HEK293 (cell line): ENCODE measurements around the gene MED25.

Source experiments
- CTCF ChIA-PET: fragments of 350-600 bp; formaldehyde crosslinking; extraction: SDS; loops from one replicate; lab custom pipeline; 2021; ENCODE audit warnings: antibody characterized with exemption; lab: Yijun Ruan, JAX
- POLR2A ChIA-PET: fragments of 300-600 bp; formaldehyde crosslinking; extraction: SDS; loops from one replicate; lab custom pipeline; 2020; ENCODE audit warnings: antibody characterized with exemption, inconsistent platforms; lab: Yijun Ruan, JAX
- H3K27ac ChIP-seq: fragments of 200-500 bp; sonication (Bioruptor generic); 2 replicates; pipeline ENCODE4 v1.5.1; 2014; ENCODE audit warnings: low read depth, low read length, control low read depth, inconsistent platforms; ENCODE audit errors: extremely low read depth
- H3K36me3 ChIP-seq, 2 experiments: fragments of 200-500 bp in 1 of 2; sonication (Bioruptor generic) in 1 of 2; 1 replicate in 1 of 2; 2 replicates in 1 of 2; pipeline ENCODE4 v1.5.1; 2014 to 2017; ENCODE audit warnings: inconsistent platforms in 2 of 2, low read length in 2 of 2; ENCODE audit not compliant: control insufficient read depth in 2 of 2, insufficient read depth in 1 of 2
- H3K4me1 ChIP-seq: fragments of 200-500 bp; sonication (Bioruptor generic); 2 replicates; pipeline ENCODE4 v1.5.1; 2014; ENCODE audit warnings: mild to moderate bottlenecking, low read length, inconsistent platforms; ENCODE audit not compliant: control insufficient read depth, insufficient read depth
- H3K4me3 ChIP-seq: 2 replicates; pipeline ENCODE4 v1.5.1; 2011; ENCODE audit warnings: low read depth, mild to moderate bottlenecking, control low read depth, low read length, moderate library complexity
- H3K9me3 ChIP-seq: fragments of 200-500 bp; sonication (Bioruptor generic); 2 replicates; pipeline ENCODE4 v1.5.1; 2014; ENCODE audit warnings: low read depth, low read length, inconsistent platforms; ENCODE audit not compliant: control insufficient read depth, insufficient read depth
- BCL11A ChIP-seq: fragments of 450-650 bp; formaldehyde crosslinking; IDR thresholded peaks from 2 replicates; pipeline ENCODE4 v1.5.1; 2016; ENCODE audit warnings: low read depth, missing biosample characterization, missing genetic modification characterization
- EGR2 ChIP-seq: fragments of 450-650 bp; formaldehyde crosslinking; IDR thresholded peaks from 2 replicates; pipeline ENCODE4 v1.5.1; 2016; ENCODE audit warnings: low read depth, missing biosample characterization, missing genetic modification characterization
- GLI2 ChIP-seq: fragments of 450-650 bp; formaldehyde crosslinking; IDR thresholded peaks from 2 replicates; pipeline ENCODE4; 2017; ENCODE audit warnings: missing biosample characterization, missing genetic modification characterization, low read depth, borderline replicate concordance
- GLIS1 ChIP-seq: fragments of 450-650 bp; formaldehyde crosslinking; IDR thresholded peaks from 2 replicates; pipeline ENCODE4 v1.5.1; 2016; ENCODE audit warnings: missing biosample characterization, missing genetic modification characterization
- KLF8 ChIP-seq: fragments of 450-650 bp; formaldehyde crosslinking; IDR thresholded peaks from 2 replicates; pipeline ENCODE4 v1.5.1; 2016; ENCODE audit warnings: missing biosample characterization, missing genetic modification characterization
- ZBTB7A ChIP-seq: fragments of 450-650 bp; formaldehyde crosslinking; IDR thresholded peaks from 2 replicates; pipeline ENCODE4 v1.5.1; 2016; ENCODE audit warnings: low read depth, missing biosample characterization, missing genetic modification characterization
- ZNF133 ChIP-seq: fragments of 450-650 bp; formaldehyde crosslinking; IDR thresholded peaks from 2 replicates; pipeline ENCODE4 v1.5.1; 2016; ENCODE audit warnings: missing biosample characterization, missing genetic modification characterization
- ZNF174 ChIP-seq: fragments of 450-650 bp; formaldehyde crosslinking; IDR thresholded peaks from 2 replicates; pipeline ENCODE4 v1.5.0; 2017; ENCODE audit warnings: missing biosample characterization, mild to moderate bottlenecking, missing genetic modification characterization
- ZNF19 ChIP-seq: fragments of 450-650 bp; formaldehyde crosslinking; IDR thresholded peaks from 2 replicates; pipeline ENCODE4; 2016; ENCODE audit warnings: missing biosample characterization, missing genetic modification characterization, low read depth
- ZNF248 ChIP-seq: fragments of 450-650 bp; formaldehyde crosslinking; IDR thresholded peaks from 2 replicates; pipeline ENCODE4 v1.5.1; 2017; ENCODE audit warnings: missing biosample characterization, missing genetic modification characterization
- ZNF623 ChIP-seq: fragments of 450-650 bp; formaldehyde crosslinking; IDR thresholded peaks from 2 replicates; pipeline ENCODE4 v1.5.1; 2016; ENCODE audit warnings: missing biosample characterization, missing genetic modification characterization
- ZNF654 ChIP-seq: fragments of 450-650 bp; formaldehyde crosslinking; IDR thresholded peaks from 2 replicates; pipeline ENCODE4 v1.5.1; 2016; ENCODE audit warnings: low read depth, missing biosample characterization, missing genetic modification characterization
- ZNF701 ChIP-seq: fragments of 450-650 bp; formaldehyde crosslinking; IDR thresholded peaks from 2 replicates; pipeline ENCODE4 v1.5.1; 2016; ENCODE audit warnings: missing biosample characterization, missing genetic modification characterization
- TF ChIP-seq, protein P1 (sequence below): fragments of 450-650 bp; formaldehyde crosslinking; IDR thresholded peaks from 2 replicates; pipeline ENCODE4 v1.5.1; 2016; ENCODE audit warnings: missing biosample characterization, missing genetic modification characterization
- TF ChIP-seq, protein P2 (sequence below): fragments of 450-650 bp; formaldehyde crosslinking; IDR thresholded peaks from 2 replicates; pipeline ENCODE4 v1.5.1; 2016; ENCODE audit warnings: missing biosample characterization, missing genetic modification characterization
- TF ChIP-seq, protein P3 (sequence below): fragments of 450-650 bp; formaldehyde crosslinking; IDR thresholded peaks from 2 replicates; pipeline ENCODE4 v1.5.1; 2017; ENCODE audit warnings: missing biosample characterization, missing genetic modification characterization
- TF ChIP-seq, protein P4 (sequence below): fragments of 450-650 bp; formaldehyde crosslinking; IDR thresholded peaks from 2 replicates; pipeline ENCODE4 v1.5.1; 2016; ENCODE audit warnings: missing biosample characterization, missing genetic modification characterization, borderline replicate concordance
- TF ChIP-seq, protein P5 (sequence below): fragments of 450-650 bp; formaldehyde crosslinking; IDR thresholded peaks from 2 replicates; pipeline ENCODE4 v1.5.1; 2016; ENCODE audit warnings: missing biosample characterization, missing genetic modification characterization
- TF ChIP-seq, protein P6 (sequence below): fragments of 450-650 bp; formaldehyde crosslinking; IDR thresholded peaks from 2 replicates; pipeline ENCODE4 v1.5.1; 2016; ENCODE audit warnings: missing biosample characterization, missing genetic modification characterization

Gene MED25

DNA sequence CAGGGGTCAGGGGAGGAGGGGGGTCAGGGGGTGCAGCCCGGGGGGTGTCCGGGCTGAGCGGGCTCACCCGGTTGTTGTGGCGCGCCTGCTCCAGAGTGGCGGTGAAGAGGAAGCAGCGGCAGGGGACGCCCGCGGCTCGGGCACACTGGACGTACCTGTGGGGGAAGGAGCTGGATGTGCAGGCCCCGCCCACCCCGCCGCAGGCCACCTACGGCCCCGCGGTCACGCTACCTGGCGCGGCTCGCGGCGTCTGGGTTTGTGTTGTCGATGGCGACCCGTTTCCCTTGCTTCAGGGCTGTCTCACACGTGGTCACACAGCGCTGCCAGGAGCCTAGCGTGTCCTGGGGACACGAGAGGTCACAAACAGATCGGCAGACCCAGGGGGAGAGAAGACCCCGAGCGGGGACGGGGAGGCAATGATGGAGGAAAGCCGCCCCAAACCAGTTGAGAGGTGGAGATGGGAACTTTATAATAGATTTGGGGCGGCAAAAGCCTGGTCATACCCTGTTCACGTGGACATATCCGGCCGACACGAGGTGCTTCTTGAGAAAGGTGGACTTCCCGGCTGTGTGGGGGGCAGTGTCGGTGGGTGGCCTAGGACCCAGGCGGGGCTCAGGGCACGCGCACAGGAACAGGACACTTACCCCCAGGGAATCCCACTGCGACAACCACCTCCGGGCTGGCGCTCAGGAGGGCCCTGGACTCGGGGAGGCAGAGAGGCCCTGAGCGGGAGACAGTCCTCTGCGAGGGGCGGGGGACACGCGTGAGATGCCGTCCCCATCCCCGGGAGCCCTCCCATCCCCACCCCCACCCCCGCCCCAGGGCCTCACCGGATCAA lies 43.7 kb downstream of the MED25 start:
- Histone ChIP-seq H3K36me3 (peaks cover 21 to 78% of the 10 kb centered on the region in 2 experiments), H3K4me3 (no peak overlapping the region), H3K27ac (no peak overlapping the region), H3K9me3 (no peaks in the 10 kb centered on the region), H3K4me1 (peaks cover 23% of the 10 kb centered on the region)
- TF ChIP-seq ZNF701: no peak
- TF ChIP-seq ZNF19: no peak
- peak; percentile 11; the same call in 1 of the 2 replicates for TF ChIP-seq KLF8 (tag by site-specific recombination)
- peak; percentile 29; the same call in 1 of the 2 replicates for TF ChIP-seq GLIS1 (tag by site-specific recombination)
- POLR2A ChIA-PET: interaction anchor here (0.6 to 8.2 kb wide), 5 partner anchors 10 to 137 kb away, joined by 3 to 128 read pairs (median 4); partner anchors contain the start of genes AKT1S1, PTOV1 and TBC1D17
- CTCF ChIA-PET: no interaction called here

DNA sequence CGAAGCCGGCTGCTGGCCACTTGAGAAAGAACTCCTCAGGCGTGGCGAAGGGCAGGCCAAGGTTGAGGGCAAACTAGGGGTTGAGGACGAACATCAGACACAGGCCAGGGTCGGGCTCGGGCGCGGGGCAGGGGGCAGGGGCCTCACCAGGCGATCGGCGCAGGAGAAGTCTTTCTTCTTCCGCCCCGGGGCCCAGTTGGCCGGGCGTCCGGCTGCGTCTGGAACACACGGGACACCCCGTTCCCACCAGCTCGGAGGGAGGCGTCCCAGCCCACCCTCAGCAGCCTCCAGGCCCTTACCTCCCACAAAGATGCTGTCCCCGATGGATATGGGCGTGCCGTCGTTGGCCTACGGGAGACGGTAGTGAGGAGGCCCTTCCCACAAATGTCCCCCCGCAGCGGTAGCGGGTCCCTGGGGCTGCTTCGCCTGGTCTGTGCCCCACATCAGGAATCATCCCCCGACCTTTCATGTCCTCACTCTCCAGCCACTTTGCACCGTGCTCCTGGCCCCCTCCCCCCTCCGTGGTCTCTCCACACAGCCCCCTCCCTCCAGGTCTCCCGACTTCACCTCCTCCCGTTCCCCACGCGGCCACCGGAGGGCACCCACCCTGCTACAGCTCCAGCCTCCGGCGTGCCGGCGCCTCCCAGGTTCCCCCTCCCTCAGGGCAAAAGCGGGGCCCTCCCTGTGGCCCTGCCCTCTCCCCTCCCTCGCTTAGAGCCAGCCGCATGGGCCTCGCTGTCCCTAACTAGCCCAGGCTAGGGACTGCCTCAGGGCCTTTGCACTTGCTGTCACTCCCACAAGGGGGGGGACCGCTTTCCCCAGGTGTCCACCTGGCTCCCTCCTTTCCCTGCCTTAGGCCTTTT lies 44.5 kb downstream of the MED25 start:
- H3K4me1 ChIP-seq: peaks cover 23% of the 10 kb centered on the region
- H3K4me3 ChIP-seq: no peak overlapping the region
- no peaks in the 10 kb centered on the region for H3K9me3 ChIP-seq
- H3K27ac ChIP-seq: peak overlapping the region; percentile 44
- POLR2A ChIA-PET: interaction anchor here (1.3 to 8.2 kb wide), 3 partner anchors 11 to 15 kb away, joined by 4 to 128 read pairs (median 5); partner anchors contain the start of genes AKT1S1, PTOV1 and TBC1D17
- CTCF ChIA-PET: interaction anchor here (0.6 to 1.5 kb wide), 5 partner anchors 10 to 122 kb away, joined by 3 to 4 read pairs (median 4); no protein-coding TSS in a partner anchor
- peaks cover 21 to 69% of the 10 kb centered on the region in 2 experiments for H3K36me3 ChIP-seq
- TF ChIP-seq ZNF654 (tag by site-specific recombination) (no peak), ZNF133 (no peak), ZNF248 (tag by site-specific recombination) (no peak), ZBTB7A (tag by site-specific recombination) (no peak), EGR2 (tag by site-specific recombination) (no peak), ZNF174 (tag by site-specific recombination) (no peak), ZNF623 (tag by site-specific recombination) (peak; percentile 100), GLI2 (tag by site-specific recombination) (no peak), BCL11A (tag by site-specific recombination) (no peak)
- TF ChIP-seq, protein P1, sequence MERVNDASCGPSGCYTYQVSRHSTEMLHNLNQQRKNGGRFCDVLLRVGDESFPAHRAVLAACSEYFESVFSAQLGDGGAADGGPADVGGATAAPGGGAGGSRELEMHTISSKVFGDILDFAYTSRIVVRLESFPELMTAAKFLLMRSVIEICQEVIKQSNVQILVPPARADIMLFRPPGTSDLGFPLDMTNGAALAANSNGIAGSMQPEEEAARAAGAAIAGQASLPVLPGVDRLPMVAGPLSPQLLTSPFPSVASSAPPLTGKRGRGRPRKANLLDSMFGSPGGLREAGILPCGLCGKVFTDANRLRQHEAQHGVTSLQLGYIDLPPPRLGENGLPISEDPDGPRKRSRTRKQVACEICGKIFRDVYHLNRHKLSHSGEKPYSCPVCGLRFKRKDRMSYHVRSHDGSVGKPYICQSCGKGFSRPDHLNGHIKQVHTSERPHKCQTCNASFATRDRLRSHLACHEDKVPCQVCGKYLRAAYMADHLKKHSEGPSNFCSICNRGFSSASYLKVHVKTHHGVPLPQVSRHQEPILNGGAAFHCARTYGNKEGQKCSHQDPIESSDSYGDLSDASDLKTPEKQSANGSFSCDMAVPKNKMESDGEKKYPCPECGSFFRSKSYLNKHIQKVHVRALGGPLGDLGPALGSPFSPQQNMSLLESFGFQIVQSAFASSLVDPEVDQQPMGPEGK: peak; percentile 81
- TF ChIP-seq, protein P2, sequence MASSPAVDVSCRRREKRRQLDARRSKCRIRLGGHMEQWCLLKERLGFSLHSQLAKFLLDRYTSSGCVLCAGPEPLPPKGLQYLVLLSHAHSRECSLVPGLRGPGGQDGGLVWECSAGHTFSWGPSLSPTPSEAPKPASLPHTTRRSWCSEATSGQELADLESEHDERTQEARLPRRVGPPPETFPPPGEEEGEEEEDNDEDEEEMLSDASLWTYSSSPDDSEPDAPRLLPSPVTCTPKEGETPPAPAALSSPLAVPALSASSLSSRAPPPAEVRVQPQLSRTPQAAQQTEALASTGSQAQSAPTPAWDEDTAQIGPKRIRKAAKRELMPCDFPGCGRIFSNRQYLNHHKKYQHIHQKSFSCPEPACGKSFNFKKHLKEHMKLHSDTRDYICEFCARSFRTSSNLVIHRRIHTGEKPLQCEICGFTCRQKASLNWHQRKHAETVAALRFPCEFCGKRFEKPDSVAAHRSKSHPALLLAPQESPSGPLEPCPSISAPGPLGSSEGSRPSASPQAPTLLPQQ (tag by site-specific recombination): peak; percentile 92
- TF ChIP-seq, protein P3, sequence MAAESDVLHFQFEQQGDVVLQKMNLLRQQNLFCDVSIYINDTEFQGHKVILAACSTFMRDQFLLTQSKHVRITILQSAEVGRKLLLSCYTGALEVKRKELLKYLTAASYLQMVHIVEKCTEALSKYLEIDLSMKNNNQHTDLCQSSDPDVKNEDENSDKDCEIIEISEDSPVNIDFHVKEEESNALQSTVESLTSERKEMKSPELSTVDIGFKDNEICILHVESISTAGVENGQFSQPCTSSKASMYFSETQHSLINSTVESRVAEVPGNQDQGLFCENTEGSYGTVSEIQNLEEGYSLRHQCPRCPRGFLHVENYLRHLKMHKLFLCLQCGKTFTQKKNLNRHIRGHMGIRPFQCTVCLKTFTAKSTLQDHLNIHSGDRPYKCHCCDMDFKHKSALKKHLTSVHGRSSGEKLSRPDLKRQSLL (tag by site-specific recombination): 0 out of 2 replicates have a peak, but pooled peaks have one; percentile 5
- TF ChIP-seq, protein P4, sequence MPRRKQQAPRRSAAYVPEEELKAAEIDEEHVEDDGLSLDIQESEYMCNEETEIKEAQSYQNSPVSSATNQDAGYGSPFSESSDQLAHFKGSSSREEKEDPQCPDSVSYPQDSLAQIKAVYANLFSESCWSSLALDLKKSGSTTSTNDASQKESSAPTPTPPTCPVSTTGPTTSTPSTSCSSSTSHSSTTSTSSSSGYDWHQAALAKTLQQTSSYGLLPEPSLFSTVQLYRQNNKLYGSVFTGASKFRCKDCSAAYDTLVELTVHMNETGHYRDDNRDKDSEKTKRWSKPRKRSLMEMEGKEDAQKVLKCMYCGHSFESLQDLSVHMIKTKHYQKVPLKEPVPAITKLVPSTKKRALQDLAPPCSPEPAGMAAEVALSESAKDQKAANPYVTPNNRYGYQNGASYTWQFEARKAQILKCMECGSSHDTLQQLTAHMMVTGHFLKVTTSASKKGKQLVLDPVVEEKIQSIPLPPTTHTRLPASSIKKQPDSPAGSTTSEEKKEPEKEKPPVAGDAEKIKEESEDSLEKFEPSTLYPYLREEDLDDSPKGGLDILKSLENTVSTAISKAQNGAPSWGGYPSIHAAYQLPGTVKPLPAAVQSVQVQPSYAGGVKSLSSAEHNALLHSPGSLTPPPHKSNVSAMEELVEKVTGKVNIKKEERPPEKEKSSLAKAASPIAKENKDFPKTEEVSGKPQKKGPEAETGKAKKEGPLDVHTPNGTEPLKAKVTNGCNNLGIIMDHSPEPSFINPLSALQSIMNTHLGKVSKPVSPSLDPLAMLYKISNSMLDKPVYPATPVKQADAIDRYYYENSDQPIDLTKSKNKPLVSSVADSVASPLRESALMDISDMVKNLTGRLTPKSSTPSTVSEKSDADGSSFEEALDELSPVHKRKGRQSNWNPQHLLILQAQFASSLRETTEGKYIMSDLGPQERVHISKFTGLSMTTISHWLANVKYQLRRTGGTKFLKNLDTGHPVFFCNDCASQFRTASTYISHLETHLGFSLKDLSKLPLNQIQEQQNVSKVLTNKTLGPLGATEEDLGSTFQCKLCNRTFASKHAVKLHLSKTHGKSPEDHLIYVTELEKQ (tag by site-specific recombination): no peak; the same call in 1 of the 2 replicates
- TF ChIP-seq, protein P5, sequence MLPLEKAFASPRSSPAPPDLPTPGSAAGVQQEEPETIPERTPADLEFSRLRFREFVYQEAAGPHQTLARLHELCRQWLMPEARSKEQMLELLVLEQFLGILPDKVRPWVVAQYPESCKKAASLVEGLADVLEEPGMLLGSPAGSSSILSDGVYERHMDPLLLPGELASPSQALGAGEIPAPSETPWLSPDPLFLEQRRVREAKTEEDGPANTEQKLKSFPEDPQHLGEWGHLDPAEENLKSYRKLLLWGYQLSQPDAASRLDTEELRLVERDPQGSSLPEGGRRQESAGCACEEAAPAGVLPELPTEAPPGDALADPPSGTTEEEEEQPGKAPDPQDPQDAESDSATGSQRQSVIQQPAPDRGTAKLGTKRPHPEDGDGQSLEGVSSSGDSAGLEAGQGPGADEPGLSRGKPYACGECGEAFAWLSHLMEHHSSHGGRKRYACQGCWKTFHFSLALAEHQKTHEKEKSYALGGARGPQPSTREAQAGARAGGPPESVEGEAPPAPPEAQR (tag by site-specific recombination): no peak
- TF ChIP-seq, protein P6, sequence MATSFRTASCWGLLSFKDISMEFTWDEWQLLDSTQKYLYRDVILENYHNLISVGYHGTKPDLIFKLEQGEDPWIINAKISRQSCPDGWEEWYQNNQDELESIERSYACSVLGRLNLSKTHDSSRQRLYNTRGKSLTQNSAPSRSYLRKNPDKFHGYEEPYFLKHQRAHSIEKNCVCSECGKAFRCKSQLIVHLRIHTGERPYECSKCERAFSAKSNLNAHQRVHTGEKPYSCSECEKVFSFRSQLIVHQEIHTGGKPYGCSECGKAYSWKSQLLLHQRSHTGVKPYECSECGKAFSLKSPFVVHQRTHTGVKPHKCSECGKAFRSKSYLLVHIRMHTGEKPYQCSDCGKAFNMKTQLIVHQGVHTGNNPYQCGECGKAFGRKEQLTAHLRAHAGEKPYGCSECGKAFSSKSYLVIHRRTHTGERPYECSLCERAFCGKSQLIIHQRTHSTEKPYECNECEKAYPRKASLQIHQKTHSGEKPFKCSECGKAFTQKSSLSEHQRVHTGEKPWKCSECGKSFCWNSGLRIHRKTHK (tag by site-specific recombination): no peak
